ENCODE measurements around the gene FOXP1.

Gene FOXP1

DNA sequence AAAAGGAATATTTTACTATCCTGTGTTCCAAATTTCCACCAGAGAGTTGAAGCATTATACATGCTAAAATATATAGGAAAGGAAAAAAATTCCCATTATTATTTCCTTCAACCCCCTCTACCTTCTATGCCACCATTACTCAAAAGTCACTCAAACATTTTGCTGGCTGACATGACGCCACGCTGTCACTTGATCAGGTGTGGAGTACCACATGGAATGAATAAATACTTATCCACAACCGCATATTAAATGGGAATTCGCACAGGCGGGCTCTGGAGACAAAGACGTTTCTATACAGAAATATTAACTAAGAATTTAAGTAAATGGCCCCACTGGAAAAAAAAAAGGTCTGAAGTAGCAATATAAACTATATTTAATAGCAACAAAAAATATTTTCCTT lies 266.4 kb downstream of the FOXP1 start:
- in situ Hi-C loops (cut with HindIII; ENCODE audit: low sequenced_read_pairs): loop anchor here (25.0 kb wide), 1 partner anchor 780 kb away; no protein-coding TSS in a partner anchor

DNA sequence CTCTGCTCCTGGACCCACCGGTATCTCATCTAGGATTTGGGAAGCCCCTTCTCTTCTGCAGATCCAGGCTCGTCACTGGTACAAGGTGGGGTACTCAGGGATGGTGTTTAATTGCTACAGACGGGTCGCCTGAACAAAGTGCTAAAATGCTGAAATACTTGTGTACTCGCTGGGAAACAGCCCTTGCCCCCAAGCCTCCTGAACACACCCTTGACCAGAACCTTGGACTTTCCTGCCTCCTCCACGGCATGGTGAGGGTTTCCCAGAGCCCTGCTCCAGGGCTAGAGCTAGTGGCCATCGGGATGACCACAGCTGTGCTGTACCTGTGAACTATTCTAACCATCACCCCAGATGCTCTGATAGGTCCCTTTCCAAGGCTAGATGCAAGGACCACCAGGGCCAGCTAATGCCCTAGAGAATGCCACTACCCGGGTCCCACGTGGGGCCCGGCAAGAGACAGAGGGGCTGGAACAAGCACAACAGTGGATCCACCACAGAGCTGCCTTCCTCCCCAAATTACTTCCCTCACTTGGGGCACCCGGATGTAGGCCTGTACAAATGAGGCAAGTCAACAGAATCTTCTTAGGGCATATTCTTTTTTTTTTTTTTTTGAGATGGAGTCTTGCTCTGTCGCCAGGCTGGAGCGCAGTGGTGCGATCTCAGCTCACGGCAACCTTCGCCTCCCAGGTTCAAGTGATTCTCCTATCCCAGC lies 267.3 kb downstream of the FOXP1 start:
- in situ Hi-C loops (cut with HindIII; ENCODE audit: low sequenced_read_pairs): loop anchor here (25.0 kb wide), 1 partner anchor 779 kb away; no protein-coding TSS in a partner anchor

DNA sequence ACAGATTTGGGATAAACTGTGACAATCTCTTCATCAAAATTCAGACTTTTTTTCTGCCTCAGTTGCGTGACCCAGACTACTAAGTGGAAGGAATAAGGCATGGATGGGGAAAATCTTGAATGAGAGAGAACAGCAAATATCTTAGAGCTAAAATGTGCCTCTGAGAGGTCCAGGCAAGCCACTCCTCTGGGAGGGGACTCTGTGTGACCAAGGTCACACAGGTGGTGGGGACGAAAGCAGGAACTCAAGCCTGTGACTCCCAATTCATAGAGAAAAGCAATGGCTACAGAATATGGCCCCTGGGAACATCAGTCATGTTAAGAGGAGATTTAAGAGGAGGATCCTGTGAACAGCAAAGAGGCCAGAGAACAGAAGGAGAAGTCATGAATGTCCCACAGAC lies 268.1 kb downstream of the FOXP1 start:
- in situ Hi-C loops (cut with HindIII; ENCODE audit: low sequenced_read_pairs): loop anchor here (25.0 kb wide), 1 partner anchor 778 kb away; no protein-coding TSS in a partner anchor

DNA sequence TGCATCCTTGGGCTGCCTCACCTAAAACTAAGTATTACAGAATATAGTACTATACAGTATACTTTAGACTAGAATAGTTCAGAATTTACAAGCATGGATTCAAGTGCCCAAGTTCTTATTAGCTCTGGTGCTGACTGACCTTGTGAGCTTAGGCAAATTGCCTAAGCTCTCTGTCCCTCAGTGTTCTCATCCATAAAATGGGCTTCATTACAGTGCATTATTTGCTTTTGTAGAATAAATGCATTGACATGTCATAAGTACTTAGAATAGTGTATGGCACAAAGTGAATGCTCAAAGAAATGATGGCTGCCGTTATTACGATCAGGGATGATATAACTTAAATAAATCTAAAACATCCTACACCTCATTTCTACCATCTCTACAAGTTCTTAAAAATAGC lies 269.7 kb downstream of the FOXP1 start:
- in situ Hi-C loops (cut with HindIII; ENCODE audit: low sequenced_read_pairs): loop anchor here (25.0 kb wide), 1 partner anchor 777 kb away; no protein-coding TSS in a partner anchor

DNA sequence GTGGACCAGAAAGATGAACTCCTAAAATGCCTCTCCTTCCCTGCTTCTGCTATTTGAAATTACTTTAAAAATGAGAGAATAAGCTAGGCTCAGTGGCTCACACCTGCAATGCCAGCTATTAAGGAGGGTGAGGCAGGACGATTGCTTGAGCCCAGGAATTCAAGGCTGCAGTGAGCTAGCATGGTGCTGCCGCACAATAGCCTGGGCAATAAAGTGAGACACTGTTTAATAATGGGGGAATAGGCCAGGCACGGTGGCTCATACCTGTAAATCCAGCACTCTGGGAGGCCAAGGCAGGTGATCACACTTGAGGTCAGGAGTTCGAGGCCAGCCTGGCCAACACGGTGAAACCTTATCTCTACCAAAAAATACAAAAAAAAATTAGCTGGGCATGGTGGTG lies 271.1 kb downstream of the FOXP1 start:
- in situ Hi-C loops (cut with HindIII; ENCODE audit: low sequenced_read_pairs): loop anchor here (25.0 kb wide), 1 partner anchor 775 kb away; no protein-coding TSS in a partner anchor

DNA sequence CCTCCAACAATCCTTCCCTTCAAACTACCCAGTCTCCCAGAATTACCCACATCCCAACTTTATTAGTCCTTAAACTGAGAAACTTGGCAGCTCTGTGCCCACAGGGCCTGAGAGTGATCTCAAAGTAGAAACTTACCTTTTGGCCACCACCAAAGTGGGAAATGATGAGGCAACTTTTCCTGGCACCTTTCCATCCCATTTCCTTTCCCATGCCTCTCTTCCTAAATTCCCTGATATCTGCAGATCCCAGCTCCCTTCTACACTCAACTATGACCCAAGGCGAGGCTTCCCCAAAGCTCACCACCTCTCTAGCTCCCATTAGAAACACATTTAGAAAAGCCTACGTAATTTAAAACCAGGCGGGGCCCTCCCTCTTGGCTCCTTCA lies 271.9 kb downstream of the FOXP1 start:
- in situ Hi-C loops (cut with HindIII; ENCODE audit: low sequenced_read_pairs): loop anchor here (25.0 kb wide), 1 partner anchor 774 kb away; no protein-coding TSS in a partner anchor

DNA sequence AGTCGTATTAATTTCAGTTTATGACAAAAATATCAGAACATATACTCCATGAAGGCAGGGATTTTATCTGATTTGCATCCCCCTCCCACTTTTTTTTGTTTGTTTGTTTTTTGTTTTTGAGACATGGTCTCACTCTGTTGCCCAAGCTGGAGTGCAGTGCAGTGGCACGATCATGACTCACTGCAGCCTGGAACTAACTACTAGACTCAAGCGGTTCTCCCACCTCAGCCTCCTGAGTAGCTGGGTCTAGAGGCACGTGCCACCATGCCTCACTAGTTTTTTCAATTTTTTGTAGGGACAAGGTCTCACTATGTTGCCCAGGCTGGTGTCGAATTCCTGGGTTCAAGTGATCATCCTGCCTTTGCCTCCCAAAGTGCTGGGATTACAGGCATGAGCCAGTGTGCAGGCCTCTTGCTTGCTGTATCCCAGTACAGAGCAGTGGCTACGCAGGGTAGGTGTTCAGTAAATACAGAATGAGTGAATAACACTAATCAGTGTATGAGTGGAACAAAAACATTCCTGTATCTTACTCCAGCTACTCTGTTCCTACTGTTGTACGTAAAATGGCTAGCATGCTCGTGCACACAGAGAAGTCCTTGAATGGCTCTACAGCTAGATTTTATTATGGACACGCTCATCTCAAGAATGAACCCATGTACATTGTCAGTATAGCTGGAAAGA lies 272.4 kb downstream of the FOXP1 start:
- in situ Hi-C loops (cut with HindIII; ENCODE audit: low sequenced_read_pairs): loop anchor here (25.0 kb wide), 1 partner anchor 774 kb away; no protein-coding TSS in a partner anchor

DNA sequence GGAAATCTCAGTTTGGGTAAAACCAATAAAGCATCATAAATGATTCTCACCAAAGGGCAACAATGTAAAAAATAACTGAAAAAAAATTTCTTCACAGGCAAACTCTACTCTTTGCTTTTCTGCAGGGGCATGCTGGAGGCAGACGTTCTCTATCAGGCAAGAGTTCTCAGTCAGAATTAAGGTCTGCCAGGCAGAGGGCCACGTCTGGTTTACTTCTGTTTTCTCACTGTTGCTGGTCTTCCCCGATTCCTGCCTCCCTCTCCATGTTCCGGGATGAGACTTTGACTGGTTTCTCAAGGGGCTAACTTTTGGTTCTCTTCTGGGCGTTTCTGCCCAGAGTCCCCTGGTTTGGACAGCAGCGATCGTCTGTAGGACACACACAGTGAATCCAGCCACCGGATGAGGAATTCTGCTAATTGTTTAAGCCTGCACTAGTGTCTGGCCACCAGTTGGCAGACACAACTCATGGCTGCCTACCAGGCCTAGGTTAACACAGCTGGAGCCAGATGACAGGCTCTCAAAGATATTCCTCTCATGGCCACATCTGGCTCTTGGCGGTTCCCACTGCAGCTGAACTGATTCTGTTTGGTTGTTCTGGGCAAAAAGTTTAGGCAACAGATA lies 273.1 kb downstream of the FOXP1 start:
- in situ Hi-C loops (cut with HindIII; ENCODE audit: low sequenced_read_pairs): loop anchor here (25.0 kb wide), 1 partner anchor 773 kb away; no protein-coding TSS in a partner anchor

DNA sequence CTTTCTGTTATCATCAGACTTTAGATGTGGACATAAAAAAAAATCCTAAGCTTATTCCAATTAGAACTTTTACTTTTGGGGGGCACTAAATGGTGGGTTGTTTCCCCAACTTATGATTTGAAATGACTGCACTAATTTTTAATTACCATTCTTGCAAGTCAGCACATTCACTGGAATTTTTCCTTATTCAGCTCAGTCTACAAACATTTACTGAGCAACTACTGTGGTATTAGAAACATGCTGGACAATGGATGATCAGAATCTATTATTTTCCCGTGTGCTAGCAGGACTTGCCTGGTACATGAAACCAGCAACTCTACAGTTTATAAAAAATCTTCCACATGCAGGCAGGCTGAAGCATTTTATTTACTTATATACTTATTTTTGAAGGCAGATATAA lies 273.6 kb downstream of the FOXP1 start:
- in situ Hi-C loops (cut with HindIII; ENCODE audit: low sequenced_read_pairs): loop anchor here (25.0 kb wide), 1 partner anchor 773 kb away; no protein-coding TSS in a partner anchor

DNA sequence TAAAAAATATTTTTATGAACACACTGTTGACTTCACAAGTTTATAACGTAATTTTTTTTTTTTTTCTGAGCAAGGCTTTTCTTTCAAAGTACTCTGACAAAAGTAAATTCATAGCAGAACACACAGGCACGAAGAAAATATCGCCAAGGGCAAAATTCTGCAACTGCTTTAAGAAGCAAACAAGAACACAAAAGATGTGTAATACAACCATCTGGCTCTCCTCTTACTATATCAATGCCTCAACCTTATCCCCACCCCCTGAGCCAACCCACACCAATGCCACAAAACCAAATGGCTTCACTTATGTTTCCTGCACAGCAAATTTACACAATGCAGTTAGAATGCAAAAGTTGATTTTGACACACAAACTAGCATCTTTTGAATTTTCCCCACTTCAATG lies 274.2 kb downstream of the FOXP1 start:
- in situ Hi-C loops (cut with HindIII; ENCODE audit: low sequenced_read_pairs): loop anchor here (25.0 kb wide), 1 partner anchor 772 kb away; no protein-coding TSS in a partner anchor

DNA sequence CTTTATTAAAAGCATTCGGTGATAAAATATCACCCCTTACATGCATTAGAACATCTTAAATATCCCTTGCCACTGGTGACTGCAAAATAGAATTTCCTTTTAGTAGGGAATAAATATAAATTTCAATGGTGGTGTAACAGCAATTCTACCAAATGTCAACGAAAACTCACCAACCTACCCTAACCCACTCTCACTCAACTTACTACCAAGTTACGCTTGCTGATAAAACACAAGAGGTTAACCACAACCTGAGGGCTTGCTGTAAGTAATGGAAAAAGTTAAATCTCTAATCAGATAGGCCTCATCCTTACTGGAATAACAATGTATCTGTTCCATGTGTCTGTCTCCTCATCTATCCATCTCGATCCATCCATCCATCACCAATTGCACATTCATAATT lies 274.7 kb downstream of the FOXP1 start:
- in situ Hi-C loops (cut with HindIII; ENCODE audit: low sequenced_read_pairs): loop anchor here (25.0 kb wide), 1 partner anchor 772 kb away; no protein-coding TSS in a partner anchor

DNA sequence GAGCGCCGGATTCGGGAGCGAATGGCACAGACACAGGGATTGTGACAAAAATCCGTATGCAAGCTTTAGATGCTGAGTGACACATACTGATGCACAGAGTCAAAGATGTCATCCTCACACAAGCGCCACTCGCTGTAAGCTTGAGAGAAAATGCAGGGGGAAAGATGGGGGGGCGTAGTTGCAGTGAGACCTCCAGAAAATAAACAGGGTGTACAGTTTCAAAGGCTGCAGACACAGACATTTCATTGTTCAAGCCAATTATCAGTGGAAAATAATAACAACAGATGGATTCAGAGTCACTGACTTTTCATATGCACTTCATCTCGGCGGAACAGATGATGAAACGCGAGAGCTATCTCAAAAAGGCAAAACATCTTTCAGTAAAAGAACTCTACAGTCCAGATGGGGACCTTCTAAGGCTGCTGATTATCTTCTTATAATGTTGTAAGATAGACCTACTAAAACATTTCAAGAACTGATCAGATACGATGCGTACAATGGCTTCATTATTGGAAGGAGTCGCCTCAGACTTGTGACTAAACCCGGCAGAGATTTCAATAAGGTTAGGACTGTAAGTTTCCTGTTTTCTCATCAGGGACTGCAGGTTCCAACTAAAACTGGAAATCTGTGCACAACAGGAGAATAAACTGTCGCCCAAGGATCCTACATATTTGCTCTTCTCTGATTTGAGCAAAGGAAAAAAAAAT lies 275.4 kb downstream of the FOXP1 start:
- in situ Hi-C loops (cut with HindIII; ENCODE audit: low sequenced_read_pairs): loop anchor here (25.0 kb wide), 1 partner anchor 771 kb away; no protein-coding TSS in a partner anchor

DNA sequence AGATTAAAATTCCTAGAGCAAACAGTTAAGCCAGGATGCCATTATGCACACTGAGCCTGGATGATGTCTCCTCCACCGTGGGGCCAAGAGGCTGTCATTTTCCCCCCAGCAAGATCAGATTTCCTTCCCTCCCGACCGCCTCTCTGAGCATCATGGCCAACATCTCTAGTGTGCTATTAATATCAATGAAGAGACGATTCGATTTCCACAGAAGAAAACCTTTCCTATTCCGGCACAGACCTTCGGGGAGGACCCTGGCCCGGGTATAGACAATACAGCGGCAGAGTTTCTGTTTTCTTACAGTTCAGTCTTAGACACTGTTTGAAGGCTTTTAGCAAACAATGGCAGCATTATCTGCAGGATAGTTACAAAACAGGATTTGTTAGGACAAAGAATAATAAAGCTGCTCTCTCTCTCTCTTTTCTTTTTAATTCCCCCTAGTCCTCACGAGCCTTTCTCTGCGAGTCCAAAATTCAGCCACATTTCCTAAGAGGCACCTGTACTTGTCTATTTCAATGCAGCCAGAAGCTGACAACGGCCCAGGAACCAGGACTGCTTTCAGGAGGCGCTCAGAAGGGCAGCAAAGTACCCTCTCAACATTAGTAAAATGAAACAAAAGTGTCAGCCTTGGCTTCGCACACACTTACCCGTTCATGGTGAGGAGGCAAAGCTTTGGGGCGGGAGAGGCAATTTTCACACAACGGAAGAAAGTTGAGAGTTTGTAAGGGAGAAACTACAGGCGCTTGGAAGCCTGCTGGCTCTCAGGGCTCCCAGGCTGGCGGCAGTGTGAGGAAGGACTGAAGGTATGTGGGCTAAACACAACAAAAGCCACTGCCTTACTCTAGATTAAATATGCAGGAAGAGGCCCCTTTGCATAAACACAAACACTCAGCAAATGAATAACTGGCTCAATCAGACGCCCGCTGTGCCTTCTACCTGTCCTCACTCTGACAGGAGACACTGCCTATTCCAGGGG lies 278.0 kb downstream of the FOXP1 start:
- in situ Hi-C loops (cut with HindIII; ENCODE audit: low sequenced_read_pairs): loop anchor here (25.0 kb wide), 1 partner anchor 768 kb away; no protein-coding TSS in a partner anchor

DNA sequence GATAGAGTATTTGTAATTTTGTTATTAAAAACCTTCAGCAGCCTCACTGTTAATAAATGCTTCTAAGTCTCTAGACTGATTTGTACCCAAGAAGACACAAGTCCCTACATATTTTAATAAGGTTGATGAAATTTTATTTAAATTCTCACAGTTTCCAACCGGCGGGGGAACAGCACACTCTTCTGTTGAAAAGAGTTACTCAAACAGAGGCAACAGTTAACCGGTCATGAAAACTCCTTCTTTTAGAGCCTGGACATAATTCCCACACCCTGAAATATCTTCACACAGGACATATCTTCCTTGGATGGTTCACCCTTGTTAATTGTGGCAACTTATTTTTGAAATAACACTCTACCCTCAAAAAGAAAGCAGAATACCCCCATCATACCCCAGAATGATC lies 278.8 kb downstream of the FOXP1 start:
- in situ Hi-C loops (cut with HindIII; ENCODE audit: low sequenced_read_pairs): loop anchor here (25.0 kb wide), 1 partner anchor 767 kb away; no protein-coding TSS in a partner anchor

DNA sequence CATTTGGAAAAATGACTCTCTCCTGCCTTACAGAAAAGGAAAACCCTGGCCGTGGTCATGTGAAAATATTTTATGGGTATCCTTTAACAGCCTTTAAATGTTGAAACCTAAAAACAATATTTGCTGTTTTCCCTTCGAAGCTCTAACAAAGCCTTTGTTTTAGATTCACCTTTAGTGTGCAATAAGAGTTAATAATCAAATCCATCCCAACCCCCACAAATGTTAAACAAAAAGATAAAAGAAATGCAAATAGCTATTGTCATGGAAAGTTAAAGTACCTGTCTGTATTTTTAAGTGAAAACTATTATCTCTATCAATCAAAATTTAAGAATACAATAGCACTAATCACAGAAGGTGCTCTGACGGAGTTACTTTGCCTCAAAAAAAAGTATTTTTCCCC lies 279.3 kb downstream of the FOXP1 start:
- in situ Hi-C loops (cut with HindIII; ENCODE audit: low sequenced_read_pairs): loop anchor here (25.0 kb wide), 1 partner anchor 767 kb away; no protein-coding TSS in a partner anchor

DNA sequence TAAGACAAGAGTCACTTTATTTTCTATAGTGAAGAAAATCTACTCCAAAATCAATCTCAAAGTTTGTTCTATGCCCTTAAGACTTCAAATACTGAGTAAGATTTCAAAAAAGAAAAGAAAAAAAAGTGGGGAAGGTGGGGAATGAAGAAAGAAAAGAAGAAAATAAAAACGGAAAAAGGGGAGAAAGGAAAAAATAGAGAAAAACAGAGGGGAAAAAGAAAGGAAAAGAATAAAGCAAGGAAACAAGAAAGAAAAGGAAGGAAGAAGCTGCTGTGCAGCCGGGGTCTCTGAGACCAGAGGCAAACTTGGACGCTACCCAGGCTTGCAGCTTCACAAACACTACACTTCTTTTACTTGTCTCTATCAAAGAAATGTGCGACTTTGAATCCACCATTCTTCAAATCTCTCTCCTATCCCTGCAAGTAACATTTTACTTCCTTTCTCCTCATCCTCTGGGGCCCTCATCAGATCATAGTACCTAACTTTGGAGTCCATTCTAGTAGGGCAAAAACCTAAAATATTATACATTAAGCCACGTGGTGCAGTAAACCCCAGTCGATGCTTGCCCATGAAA lies 279.8 kb downstream of the FOXP1 start:
- in situ Hi-C loops (cut with HindIII; ENCODE audit: low sequenced_read_pairs): loop anchor here (25.0 kb wide), 1 partner anchor 766 kb away; no protein-coding TSS in a partner anchor

DNA sequence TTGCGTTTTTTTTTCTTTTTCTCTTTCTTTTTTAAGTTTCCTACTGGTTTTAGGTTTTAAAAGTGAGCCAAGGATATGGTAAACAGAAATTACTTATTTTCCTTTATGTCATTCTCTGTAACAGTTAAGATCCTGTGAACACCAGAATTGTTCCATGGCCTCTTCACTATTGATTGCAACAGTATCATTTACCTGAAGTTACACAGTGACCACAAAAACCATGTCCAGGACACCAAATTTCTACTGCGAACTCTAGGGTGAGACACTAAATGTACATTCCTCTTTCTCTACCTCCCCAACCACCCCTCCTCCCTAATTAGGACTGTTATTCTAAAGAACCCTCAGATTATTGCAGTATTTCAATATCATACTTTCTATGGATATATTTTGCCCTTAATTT lies 280.9 kb downstream of the FOXP1 start:
- in situ Hi-C loops (cut with HindIII; ENCODE audit: low sequenced_read_pairs): loop anchor here (25.0 kb wide), 1 partner anchor 765 kb away; no protein-coding TSS in a partner anchor

DNA sequence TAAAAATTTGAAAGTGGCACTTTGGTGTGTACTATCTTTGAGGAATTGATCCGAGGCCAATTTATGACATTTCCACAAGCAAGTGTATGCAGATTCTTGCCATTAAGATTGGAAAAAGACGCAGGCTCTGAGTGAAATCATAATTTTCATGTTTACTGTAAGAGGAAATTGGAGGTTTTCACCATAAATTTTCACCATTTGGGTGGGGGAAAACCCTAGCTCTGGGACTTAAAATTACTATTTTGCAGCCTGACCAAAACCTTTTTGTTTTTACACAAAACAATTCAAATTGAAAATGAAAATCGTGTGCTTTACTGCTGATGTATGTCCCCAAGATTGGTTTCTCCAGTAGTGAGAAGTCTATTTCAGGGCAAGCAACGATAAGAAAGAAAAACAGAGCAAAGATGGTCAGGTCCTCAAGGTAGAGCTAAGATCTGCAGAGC lies 282.6 kb downstream of the FOXP1 start:
- in situ Hi-C loops (cut with HindIII; ENCODE audit: low sequenced_read_pairs): loop anchor here (25.0 kb wide), 1 partner anchor 764 kb away; no protein-coding TSS in a partner anchor

DNA sequence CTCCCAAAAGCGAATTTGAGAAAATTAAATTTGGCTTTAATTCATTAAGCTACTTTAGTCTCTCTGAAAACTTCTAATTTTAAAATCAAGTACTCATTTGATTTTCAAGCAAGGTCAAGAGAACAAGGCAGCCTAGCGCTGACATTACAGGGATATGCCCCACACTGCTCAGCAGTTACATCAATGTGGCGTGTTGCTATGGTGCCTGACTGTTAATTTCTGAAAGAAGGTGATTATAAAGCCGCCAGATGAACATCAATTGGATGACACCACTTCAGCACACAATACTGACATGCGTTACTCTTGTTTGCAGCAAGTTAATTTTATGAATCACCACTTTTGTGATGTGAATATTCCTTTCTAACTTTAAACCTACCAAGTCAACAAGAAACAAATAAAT lies 284.4 kb downstream of the FOXP1 start:
- in situ Hi-C loops (cut with HindIII; ENCODE audit: low sequenced_read_pairs): no loop called here
